Measurements from ENCODE around the gene DDR2. TPM values are rescaled to one million over a fixed set of nuclear protein-coding genes. Genes with fewer than 3 reads are reported as not detected.

The DDR2 gene
- total RNA-seq, 1 donor from 2014 or later = 4.4 TPM

DNA sequence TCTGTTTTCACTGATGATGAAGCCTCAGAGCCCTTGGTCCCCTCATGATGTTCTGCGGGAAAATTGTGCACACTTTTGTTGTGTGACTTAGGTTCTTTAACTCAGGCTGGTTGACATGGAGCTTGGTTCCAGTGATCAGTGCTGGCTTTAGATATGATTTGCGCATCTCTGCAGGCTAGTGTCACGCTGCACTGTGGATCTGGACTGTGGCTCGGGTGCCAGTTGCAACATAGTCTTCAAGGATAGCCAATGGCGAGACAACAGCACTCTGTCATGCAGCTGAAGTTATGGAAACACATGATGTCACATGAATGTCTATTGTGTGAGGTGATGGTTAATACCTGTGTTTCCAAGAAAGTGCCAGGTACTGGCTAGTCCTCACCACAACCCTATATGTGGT is 56.7 kb downstream of the DDR2 start:
- Mint-ChIP-seq H3K36me3 (ENCODE audit: unreplicated experiment) (no peaks in the 10 kb centered on the region), H3K27me3 (ENCODE audit: unreplicated experiment) (peaks cover 2% of the 10 kb centered on the region), H3K9me3 (ENCODE audit: unreplicated experiment) (no peaks in the 10 kb centered on the region), H3K4me3 (ENCODE audit: unreplicated experiment) (no peak overlapping the region), H3K27ac (ENCODE audit: unreplicated experiment) (no peak overlapping the region), H3K4me1 (ENCODE audit: low read depth, unreplicated experiment) (peaks cover 14% of the 10 kb centered on the region)
- TF ChIP-seq, protein P1, sequence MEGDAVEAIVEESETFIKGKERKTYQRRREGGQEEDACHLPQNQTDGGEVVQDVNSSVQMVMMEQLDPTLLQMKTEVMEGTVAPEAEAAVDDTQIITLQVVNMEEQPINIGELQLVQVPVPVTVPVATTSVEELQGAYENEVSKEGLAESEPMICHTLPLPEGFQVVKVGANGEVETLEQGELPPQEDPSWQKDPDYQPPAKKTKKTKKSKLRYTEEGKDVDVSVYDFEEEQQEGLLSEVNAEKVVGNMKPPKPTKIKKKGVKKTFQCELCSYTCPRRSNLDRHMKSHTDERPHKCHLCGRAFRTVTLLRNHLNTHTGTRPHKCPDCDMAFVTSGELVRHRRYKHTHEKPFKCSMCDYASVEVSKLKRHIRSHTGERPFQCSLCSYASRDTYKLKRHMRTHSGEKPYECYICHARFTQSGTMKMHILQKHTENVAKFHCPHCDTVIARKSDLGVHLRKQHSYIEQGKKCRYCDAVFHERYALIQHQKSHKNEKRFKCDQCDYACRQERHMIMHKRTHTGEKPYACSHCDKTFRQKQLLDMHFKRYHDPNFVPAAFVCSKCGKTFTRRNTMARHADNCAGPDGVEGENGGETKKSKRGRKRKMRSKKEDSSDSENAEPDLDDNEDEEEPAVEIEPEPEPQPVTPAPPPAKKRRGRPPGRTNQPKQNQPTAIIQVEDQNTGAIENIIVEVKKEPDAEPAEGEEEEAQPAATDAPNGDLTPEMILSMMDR (IDR thresholded peaks at IDR 0.05; ENCODE audit: partially characterized antibody, unreplicated experiment) = no peak
- DNase-seq = no peak

DNA sequence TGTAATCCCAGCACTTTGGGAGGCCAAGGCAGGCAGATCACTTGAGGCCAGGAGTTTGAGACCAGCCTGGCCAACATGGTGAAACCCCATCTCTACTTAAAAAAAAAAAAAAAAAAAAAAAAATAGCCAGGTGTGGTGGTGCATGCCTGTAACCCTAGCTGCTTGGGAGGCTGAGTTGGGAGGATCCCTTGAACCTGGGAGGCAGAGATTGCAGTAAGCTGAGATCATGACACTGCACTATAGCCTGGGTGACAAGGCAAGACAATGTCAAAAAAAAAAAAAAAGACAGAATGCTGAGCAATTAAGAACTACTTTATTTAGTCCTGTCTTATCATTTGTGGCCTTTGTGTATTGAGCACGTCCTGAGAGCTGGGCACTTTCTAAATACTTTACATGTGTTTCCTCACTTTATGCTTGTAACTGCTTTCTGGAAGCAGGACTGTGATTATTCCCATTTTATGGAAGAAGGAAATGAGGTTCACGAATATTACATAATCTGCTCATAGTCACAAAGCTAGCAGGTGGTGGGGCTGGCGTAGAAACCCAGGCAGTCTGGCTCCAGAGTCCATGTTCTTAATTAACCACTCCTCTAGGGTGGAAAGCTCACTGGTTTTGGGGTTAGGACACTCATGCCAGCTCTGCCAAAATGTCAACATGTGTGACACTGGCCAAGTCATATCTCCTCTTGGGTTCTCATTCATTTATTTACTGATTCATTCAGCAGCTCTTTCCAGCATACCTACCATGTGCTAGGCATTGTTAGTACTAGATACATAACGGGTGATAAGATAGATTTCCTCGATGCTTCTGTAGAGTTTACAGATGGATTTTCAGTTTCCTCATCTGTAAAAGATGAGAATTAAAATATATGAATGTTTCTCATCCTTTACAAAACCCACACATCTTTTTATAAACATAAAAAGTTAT is 57.7 kb downstream of the DDR2 start:
- Mint-ChIP-seq H3K4me3 (ENCODE audit: unreplicated experiment) (no peak overlapping the region), H3K27ac (ENCODE audit: unreplicated experiment) (no peak overlapping the region), H3K36me3 (ENCODE audit: unreplicated experiment) (no peaks in the 10 kb centered on the region), H3K4me1 (ENCODE audit: low read depth, unreplicated experiment) (peaks cover 19% of the 10 kb centered on the region), H3K27me3 (ENCODE audit: unreplicated experiment) (peaks cover 2% of the 10 kb centered on the region), H3K9me3 (ENCODE audit: unreplicated experiment) (no peaks in the 10 kb centered on the region)
- TF ChIP-seq, protein P1 (IDR thresholded peaks at IDR 0.05; ENCODE audit: partially characterized antibody, unreplicated experiment) = no peak
- DNase-seq = no peak

DNA sequence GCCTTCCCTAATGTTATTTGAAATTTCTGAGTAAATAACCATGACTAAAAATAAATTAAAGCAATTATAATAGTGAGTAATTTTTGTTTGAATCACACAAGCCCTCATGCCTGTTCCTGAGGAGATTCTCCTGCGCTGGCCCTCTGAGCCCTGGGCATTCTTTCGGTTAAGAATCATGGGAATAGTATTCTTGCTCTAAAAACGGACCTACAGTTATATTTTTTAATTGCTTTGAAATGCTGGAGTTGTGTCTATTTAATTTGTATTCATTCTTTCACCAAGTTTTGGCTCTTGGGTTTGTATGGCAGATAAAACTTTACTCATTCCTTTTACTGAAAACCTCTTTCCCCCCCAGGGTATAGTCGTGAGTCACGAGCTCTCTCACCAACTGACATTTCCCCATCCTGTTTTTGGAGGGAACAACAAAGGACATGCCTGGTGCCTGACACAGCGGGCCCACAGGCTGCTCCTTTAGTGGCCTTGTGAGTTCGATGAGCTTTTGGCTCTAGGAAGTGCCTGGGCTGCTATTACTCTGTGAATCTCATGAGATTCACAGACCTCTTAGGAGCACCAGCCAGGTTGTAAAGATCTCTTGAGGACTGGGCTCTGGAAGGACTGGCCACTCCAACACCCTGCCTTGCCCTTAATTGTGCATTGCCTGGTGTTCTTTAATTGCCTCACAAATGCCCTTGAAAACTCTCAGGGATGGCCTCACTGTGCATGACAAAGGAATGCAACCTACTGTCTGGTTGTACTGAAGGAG is 58.6 kb downstream of the DDR2 start:
- H3K4me3 Mint-ChIP-seq (ENCODE audit: unreplicated experiment) = no peak overlapping the region
- peak overlapping the region; percentile 46 for H3K27ac Mint-ChIP-seq (ENCODE audit: unreplicated experiment)
- H3K4me1 Mint-ChIP-seq (ENCODE audit: low read depth, unreplicated experiment) = peaks cover 23% of the 10 kb centered on the region
- peaks cover 2% of the 10 kb centered on the region for H3K27me3 Mint-ChIP-seq (ENCODE audit: unreplicated experiment)
- TF ChIP-seq, protein P1 (IDR thresholded peaks at IDR 0.05; ENCODE audit: partially characterized antibody, unreplicated experiment) = no peak
- H3K9me3 Mint-ChIP-seq (ENCODE audit: unreplicated experiment) = no peaks in the 10 kb centered on the region
- no peaks in the 10 kb centered on the region for H3K36me3 Mint-ChIP-seq (ENCODE audit: unreplicated experiment)
- DNase-seq = no peak

DNA sequence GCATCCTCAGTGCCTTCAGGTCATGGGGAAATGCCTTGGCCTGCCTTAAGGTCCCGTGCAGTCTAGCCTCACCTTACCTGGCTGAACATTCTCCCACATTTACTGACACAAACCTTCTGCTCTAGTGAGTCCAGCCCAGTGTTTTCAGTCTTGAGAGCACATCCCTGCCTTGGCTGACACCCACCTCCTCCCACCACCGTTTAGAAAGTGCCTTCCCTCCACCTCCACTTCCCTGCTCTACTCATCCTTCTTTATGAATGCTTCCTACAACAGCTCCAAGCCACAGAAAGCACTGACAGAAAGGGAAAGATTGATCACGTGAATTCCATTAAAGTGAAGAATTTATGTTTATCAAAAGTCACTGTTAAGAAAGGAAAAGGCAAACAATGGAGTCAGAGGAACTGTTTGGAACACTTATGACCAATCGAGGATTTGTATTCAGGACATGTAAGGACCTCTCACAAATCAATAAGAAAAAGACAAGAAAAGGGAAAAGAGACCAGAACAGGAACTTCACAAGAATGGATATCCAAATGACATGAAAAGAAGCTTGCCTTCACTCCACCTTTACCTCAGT is 59.8 kb downstream of the DDR2 start:
- Mint-ChIP-seq H3K36me3 (ENCODE audit: unreplicated experiment) (no peaks in the 10 kb centered on the region), H3K27me3 (ENCODE audit: unreplicated experiment) (peaks cover 2% of the 10 kb centered on the region), H3K4me1 (ENCODE audit: low read depth, unreplicated experiment) (peaks cover 32% of the 10 kb centered on the region), H3K9me3 (ENCODE audit: unreplicated experiment) (peaks cover 5% of the 10 kb centered on the region), H3K27ac (ENCODE audit: unreplicated experiment) (no peak overlapping the region), H3K4me3 (ENCODE audit: unreplicated experiment) (no peak overlapping the region)
- no peak for DNase-seq
- TF ChIP-seq, protein P1 (IDR thresholded peaks at IDR 0.05; ENCODE audit: partially characterized antibody, unreplicated experiment) = no peak
